Left cardiac atrium (tissue), 4 donors: Measurements from ENCODE around the gene DNAH5. TPM values are rescaled to one million over a fixed set of nuclear protein-coding genes. Genes with fewer than 3 reads are reported as not detected.

Source experiments
- ATAC-seq, 2 donors: fragments of 200-7000 bp; cut with Tn5 transposase; one replicate each; pipeline ENCODE4 v1.9.1; 2020; ENCODE audit warnings: mild to moderate bottlenecking in 2 of 2, moderate library complexity in 2 of 2
- DNase-seq: peaks from one replicate; pipeline ENCODE4 v3.0.0-alpha.2; 2020
- intact Hi-C, 2 donors: fragments of 100-400 bp; cut with DNase I; formaldehyde crosslinking; loops; one replicate each; pipeline versions ENCODE4 v1.14.1 to v1.15.1; 2022 to 2023
- total RNA-seq, 2 donors: library from RNA; stranded (reverse); fragmentation: NEBNext Ultra II Directional; extraction: Animal tissue kit (Norgen Biotek cat#: 25700); gene quantifications; one replicate each; pipeline ENCODE4 v1.2.1, GENCODE V29; 2021
- donor health status: DM: no; HTN: yes; CAD: no.
- donor health status: DM: no; HTN: yes; CAD: no; lungs with severe emphysema.
- donor health status: DM: yes; HTN: yes; CAD: no.
- donor health status: Dilated cardiomyopathy.

The DNAH5 gene
- total RNA-seq, 2 donors from 2014 or later: 0.24 to 0.34 TPM

DNA sequence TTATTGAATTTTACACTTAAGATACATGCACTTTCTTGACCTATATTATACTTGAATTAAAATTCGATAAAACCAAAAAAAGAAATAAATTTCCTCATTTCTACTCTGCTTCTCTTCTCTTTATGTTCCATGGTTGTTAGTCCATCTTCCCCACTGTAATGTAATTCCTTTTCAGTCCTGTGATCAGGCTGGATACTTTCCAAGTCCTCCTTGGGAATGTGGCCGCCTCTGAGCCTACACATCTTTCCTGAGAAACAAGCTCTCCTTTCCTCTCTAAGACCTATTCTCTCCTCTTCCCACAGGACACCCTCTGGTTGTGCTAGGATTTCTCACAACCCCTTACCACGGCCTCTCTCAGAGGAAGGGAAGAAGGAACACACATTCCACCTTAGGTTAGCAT is 285.1 kb downstream of the DNAH5 start:
- ATAC-seq: no peak
- intact Hi-C loops: no loop called here
- no peak for DNase-seq

DNA sequence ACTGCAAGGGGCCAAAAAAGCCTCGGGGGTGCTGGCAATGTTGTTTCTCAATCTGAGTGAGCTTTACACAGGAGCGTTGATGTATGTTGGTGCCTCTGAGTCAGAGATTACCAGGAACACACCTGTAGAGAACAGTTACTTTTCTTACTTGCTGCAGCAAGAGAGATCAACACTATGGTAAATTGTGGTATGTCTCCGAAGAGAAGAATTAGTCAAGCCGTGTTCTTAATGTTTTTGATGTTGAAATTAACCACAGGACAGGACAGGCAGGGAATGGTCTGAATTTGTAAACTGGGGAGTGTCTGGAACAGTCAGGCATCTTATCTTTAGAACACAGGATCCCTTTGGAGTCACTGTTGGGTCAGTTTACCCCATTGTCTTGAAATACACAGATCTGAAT is 285.7 kb downstream of the DNAH5 start:
- DNase-seq: no peak
- ATAC-seq: no peak
- intact Hi-C loops: no loop called here

DNA sequence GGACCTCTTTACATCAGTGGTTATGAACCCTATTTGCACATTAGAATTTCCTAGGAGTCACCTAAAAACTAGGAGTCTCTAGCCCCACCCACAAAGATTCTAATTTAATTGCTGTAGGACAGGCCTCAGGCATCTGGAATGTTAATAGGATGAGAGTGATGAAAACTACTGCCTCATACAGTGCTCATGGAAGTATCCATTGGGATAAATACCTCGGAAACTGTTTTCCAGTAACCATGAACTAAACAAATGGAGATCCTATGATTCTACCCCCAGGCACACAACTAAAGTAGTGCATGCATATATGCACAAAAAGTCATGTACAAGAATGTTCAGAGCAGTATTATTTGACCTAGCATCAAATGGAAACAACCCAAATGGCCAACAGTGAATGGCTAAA is 286.3 kb downstream of the DNAH5 start:
- intact Hi-C loops: no loop called here
- ATAC-seq (no peak), DNase-seq (no peak)

DNA sequence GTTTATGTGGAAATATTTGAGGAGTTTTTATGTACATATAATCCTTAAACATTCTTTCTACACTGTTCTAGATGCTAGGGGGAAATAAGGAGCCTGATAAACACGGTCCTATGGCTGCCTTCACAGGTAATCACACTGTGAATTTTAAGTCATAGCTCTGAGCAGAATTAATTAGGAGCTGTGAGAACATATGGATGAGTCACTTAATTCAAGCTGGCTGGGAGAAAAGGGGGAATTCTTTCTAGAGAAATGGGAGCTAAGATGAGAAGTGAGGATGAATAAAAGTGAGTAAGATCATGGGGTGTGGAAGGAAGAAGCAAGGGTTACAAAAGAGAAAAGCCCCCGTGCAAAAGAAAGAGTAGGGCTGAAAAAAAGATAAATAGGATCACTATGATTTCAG is 290.8 kb downstream of the DNAH5 start:
- no peak for DNase-seq
- ATAC-seq: no peak
- intact Hi-C loops: no loop called here

- DNase-seq (no peak), ATAC-seq (no peak)
- intact Hi-C loops: no loop called here
These were observed 294.8 kb downstream of the DNAH5 start for GRCh38 chr5:13649656-13650055.

DNA sequence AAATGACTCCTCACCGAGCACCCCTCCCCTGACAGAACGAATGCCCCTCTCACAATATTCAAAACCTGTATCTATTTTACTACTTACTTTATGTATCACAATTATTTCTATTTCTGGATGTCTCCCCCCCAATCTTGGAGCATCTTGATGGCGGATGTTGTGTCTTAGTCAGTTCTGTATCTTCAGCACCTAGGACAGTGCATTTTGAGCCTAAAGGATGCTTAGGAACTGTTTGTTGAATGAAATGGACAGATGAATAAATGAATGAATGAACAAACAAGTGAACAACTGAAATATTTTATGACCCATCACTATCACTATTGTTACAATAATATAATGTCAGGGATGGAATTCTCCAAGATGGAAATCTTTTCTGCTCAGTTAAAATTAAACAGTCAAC is 295.7 kb downstream of the DNAH5 start:
- ATAC-seq (no peak), DNase-seq (no peak)
- intact Hi-C loops: no loop called here

GRCh38 chr5:13643734-13644133 is 300.8 kb downstream of the DNAH5 start:
- ATAC-seq: no peak
- no peak for DNase-seq
- intact Hi-C loops: no loop called here

- ATAC-seq (no peak), DNase-seq (no peak)
- intact Hi-C loops: no loop called here
These were observed 301.3 kb downstream of the DNAH5 start for GRCh38 chr5:13643196-13643595.

Other genes with a start within 250 kb of the DNAH5 start
- gene TRIO, start 198.7 kb upstream of the DNAH5 start, total RNA-seq: 10 to 100 TPM; 50.4 to 60.8 TPM